ENCODE data around the gene DHX35. TPM values are rescaled to one million over a fixed set of nuclear protein-coding genes. Genes with fewer than 3 reads are reported as not detected.

DHX35 gene, protein sequence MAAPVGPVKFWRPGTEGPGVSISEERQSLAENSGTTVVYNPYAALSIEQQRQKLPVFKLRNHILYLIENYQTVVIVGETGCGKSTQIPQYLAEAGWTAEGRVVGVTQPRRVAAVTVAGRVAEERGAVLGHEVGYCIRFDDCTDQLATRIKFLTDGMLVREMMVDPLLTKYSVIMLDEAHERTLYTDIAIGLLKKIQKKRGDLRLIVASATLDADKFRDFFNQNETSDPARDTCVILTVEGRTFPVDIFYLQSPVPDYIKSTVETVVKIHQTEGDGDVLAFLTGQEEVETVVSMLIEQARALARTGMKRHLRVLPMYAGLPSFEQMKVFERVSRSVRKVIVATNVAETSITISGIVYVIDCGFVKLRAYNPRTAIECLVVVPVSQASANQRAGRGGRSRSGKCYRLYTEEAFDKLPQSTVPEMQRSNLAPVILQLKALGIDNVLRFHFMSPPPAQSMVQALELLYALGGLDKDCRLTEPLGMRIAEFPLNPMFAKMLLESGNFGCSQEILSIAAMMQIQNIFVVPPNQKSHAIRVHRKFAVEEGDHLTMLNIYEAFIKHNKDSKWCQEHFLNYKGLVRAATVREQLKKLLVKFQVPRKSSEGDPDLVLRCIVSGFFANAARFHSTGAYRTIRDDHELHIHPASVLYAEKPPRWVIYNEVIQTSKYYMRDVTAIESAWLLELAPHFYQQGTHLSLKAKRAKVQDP
- 7.1 to 9.0 TPM (median 8.3 TPM) in 5 replicates for total RNA-seq (2022; extraction: Qiagen RNA extraction; ENCODE audit: low read depth)

GRCh38 chr20:38962044-38962927, at the start of gene DHX35:
Gene DHX35 (plus strand): TSS chr20:38962344. CDS start chr20:38962368, 24 bp downstream.

GRCh38 chr20:38926142-38926933, 35.8 kb upstream of the DHX35 start, which contains the start of gene FAM83D:
Gene FAM83D (plus strand): TSS chr20:38926417. CDS start chr20:38926443, 26 bp downstream.

Other genes starting within 250 kb of the DHX35 start
- gene SLC32A1, start 237.9 kb upstream of the DHX35 start, total RNA-seq (2022; extraction: Qiagen RNA extraction; ENCODE audit: low read depth) = not detected in 5 replicates
- gene ACTR5, start 213.9 kb upstream of the DHX35 start, total RNA-seq (2022; extraction: Qiagen RNA extraction; ENCODE audit: low read depth) = 9.2 to 11.8 TPM (median 9.5 TPM) in 5 replicates
- gene PPP1R16B, start 156.6 kb upstream of the DHX35 start, total RNA-seq (2022; extraction: Qiagen RNA extraction; ENCODE audit: low read depth) = 0.07 to 0.34 TPM (median 0.14 TPM) in 5 replicates
- gene FAM83D, start 35.9 kb upstream of the DHX35 start, total RNA-seq (2022; extraction: Qiagen RNA extraction; ENCODE audit: low read depth) = 56.0 to 80.7 TPM (median 66.2 TPM) in 5 replicates